Measurements from ENCODE around the gene TMEM18.

TMEM18 gene

GRCh38 chr2:624551-625347 is 52.5 kb downstream of the TMEM18 start:
- H3K56ac ChIP-seq (ENCODE audit: low read length), result no peak overlapping the region
- no peaks in the 10 kb centered on the region for H3K79me2 ChIP-seq (ENCODE audit: control insufficient read depth, insufficient read depth, low read length)
- H3K18ac ChIP-seq (ENCODE audit: low read length), result no peak overlapping the region
- H3K9ac ChIP-seq (ENCODE audit: low read length), result no peak overlapping the region
- H2BK5ac ChIP-seq (ENCODE audit: low read length), result no peak overlapping the region
- WGBS (ENCODE audit: extremely low coverage, insufficient coverage, low lambda C conversion rate), result no CpG with 5 or more reads among the region's 11 CpGs
- no peak overlapping the region for H3K4me3 ChIP-seq (ENCODE audit: low read length)
- no peak overlapping the region for H4K8ac ChIP-seq (ENCODE audit: low read depth, low read length)
- no peaks in the 10 kb centered on the region for H3K36me3 ChIP-seq (ENCODE audit: control insufficient read depth, insufficient read depth, low read length)
- no peak for DNase-seq
- no peak overlapping the region for H2AK5ac ChIP-seq (ENCODE audit: low read length)
- no peaks in the 10 kb centered on the region for H3K79me1 ChIP-seq (ENCODE audit: low read length)
- H3K27me3 ChIP-seq (ENCODE audit: insufficient read depth, low read length, poor library complexity), result no peaks in the 10 kb centered on the region
- H2BK120ac ChIP-seq (ENCODE audit: low read depth, low read length), result no peak overlapping the region
- H3K4me2 ChIP-seq (ENCODE audit: low read length), result no peak overlapping the region
- no peak overlapping the region for H4K5ac ChIP-seq (ENCODE audit: low read length)
- no peak overlapping the region for H3K23ac ChIP-seq (ENCODE audit: low read length)
- no peak overlapping the region for H2BK15ac ChIP-seq (replicated peaks; ENCODE audit: low read depth)
- H3K27ac ChIP-seq (ENCODE audit: low read depth, low read length), result no peak overlapping the region
- no peaks in the 10 kb centered on the region for H3K4me1 ChIP-seq (ENCODE audit: control insufficient read depth, low read depth, low read length)
- no peak overlapping the region for H3K4ac ChIP-seq (ENCODE audit: low read depth, low read length)

GRCh38 chr2:624096-624495 is 53.1 kb downstream of the TMEM18 start:
- no peak overlapping the region for H3K4me3 ChIP-seq (ENCODE audit: low read length)
- H4K8ac ChIP-seq (ENCODE audit: low read depth, low read length), result no peak overlapping the region
- H3K4me2 ChIP-seq (ENCODE audit: low read length), result no peak overlapping the region
- no peaks in the 10 kb centered on the region for H3K79me1 ChIP-seq (ENCODE audit: low read length)
- H3K36me3 ChIP-seq (ENCODE audit: control insufficient read depth, insufficient read depth, low read length), result no peaks in the 10 kb centered on the region
- H3K23ac ChIP-seq (ENCODE audit: low read length), result no peak overlapping the region
- no peak overlapping the region for H2BK120ac ChIP-seq (ENCODE audit: low read depth, low read length)
- H3K4ac ChIP-seq (ENCODE audit: low read depth, low read length), result no peak overlapping the region
- no CpG with 5 or more reads among the region's 10 CpGs for WGBS (ENCODE audit: extremely low coverage, insufficient coverage, low lambda C conversion rate)
- H2BK15ac ChIP-seq (replicated peaks; ENCODE audit: low read depth), result no peak overlapping the region
- no peak overlapping the region for H2BK5ac ChIP-seq (ENCODE audit: low read length)
- H3K27ac ChIP-seq (ENCODE audit: low read depth, low read length), result no peak overlapping the region
- H3K18ac ChIP-seq (ENCODE audit: low read length), result no peak overlapping the region
- no peak overlapping the region for H4K5ac ChIP-seq (ENCODE audit: low read length)
- no peaks in the 10 kb centered on the region for H3K27me3 ChIP-seq (ENCODE audit: insufficient read depth, low read length, poor library complexity)
- H3K9ac ChIP-seq (ENCODE audit: low read length), result no peak overlapping the region
- H3K4me1 ChIP-seq (ENCODE audit: control insufficient read depth, low read depth, low read length), result no peaks in the 10 kb centered on the region
- H2AK5ac ChIP-seq (ENCODE audit: low read length), result no peak overlapping the region
- H3K56ac ChIP-seq (ENCODE audit: low read length), result no peak overlapping the region
- no peaks in the 10 kb centered on the region for H3K79me2 ChIP-seq (ENCODE audit: control insufficient read depth, insufficient read depth, low read length)
- DNase-seq, result no peak

- Histone ChIP-seq H3K36me3 (ENCODE audit: control insufficient read depth, insufficient read depth, low read length) (no peaks in the 10 kb centered on the region), H2BK15ac (replicated peaks; ENCODE audit: low read depth) (no peak overlapping the region), H3K79me1 (ENCODE audit: low read length) (no peaks in the 10 kb centered on the region), H3K4me3 (ENCODE audit: low read length) (no peak overlapping the region), H2AK5ac (ENCODE audit: low read length) (no peak overlapping the region), H3K79me2 (ENCODE audit: control insufficient read depth, insufficient read depth, low read length) (no peaks in the 10 kb centered on the region), H3K27ac (ENCODE audit: low read depth, low read length) (no peak overlapping the region), H3K18ac (ENCODE audit: low read length) (no peak overlapping the region), H3K4ac (ENCODE audit: low read depth, low read length) (no peak overlapping the region), H2BK120ac (ENCODE audit: low read depth, low read length) (no peak overlapping the region), H3K56ac (ENCODE audit: low read length) (no peak overlapping the region), H3K4me2 (ENCODE audit: low read length) (no peak overlapping the region), H2BK5ac (ENCODE audit: low read length) (no peak overlapping the region), H3K9ac (ENCODE audit: low read length) (no peak overlapping the region), H3K27me3 (ENCODE audit: insufficient read depth, low read length, poor library complexity) (no peaks in the 10 kb centered on the region), H3K4me1 (ENCODE audit: control insufficient read depth, low read depth, low read length) (no peaks in the 10 kb centered on the region), H3K23ac (ENCODE audit: low read length) (no peak overlapping the region), H4K8ac (ENCODE audit: low read depth, low read length) (no peak overlapping the region), H4K5ac (ENCODE audit: low read length) (no peak overlapping the region)
- no peak for DNase-seq
- no CpG with 5 or more reads among the region's 13 CpGs for WGBS (ENCODE audit: extremely low coverage, insufficient coverage, low lambda C conversion rate)
These were observed 53.9 kb downstream of the TMEM18 start for GRCh38 chr2:623130-623922.

- Histone ChIP-seq H3K4ac (ENCODE audit: low read depth, low read length) (no peak overlapping the region), H4K8ac (ENCODE audit: low read depth, low read length) (no peak overlapping the region), H3K56ac (ENCODE audit: low read length) (no peak overlapping the region), H3K79me1 (ENCODE audit: low read length) (no peaks in the 10 kb centered on the region), H3K4me3 (ENCODE audit: low read length) (no peak overlapping the region), H2BK5ac (ENCODE audit: low read length) (no peak overlapping the region), H3K27me3 (ENCODE audit: insufficient read depth, low read length, poor library complexity) (no peaks in the 10 kb centered on the region), H2BK15ac (replicated peaks; ENCODE audit: low read depth) (no peak overlapping the region), H3K79me2 (ENCODE audit: control insufficient read depth, insufficient read depth, low read length) (no peaks in the 10 kb centered on the region), H3K9ac (ENCODE audit: low read length) (no peak overlapping the region), H3K18ac (ENCODE audit: low read length) (no peak overlapping the region), H3K36me3 (ENCODE audit: control insufficient read depth, insufficient read depth, low read length) (no peaks in the 10 kb centered on the region), H3K4me2 (ENCODE audit: low read length) (no peak overlapping the region), H2BK120ac (ENCODE audit: low read depth, low read length) (no peak overlapping the region), H3K27ac (ENCODE audit: low read depth, low read length) (no peak overlapping the region), H3K23ac (ENCODE audit: low read length) (no peak overlapping the region), H3K4me1 (ENCODE audit: control insufficient read depth, low read depth, low read length) (no peaks in the 10 kb centered on the region), H2AK5ac (ENCODE audit: low read length) (no peak overlapping the region), H4K5ac (ENCODE audit: low read length) (no peak overlapping the region)
- no peak for DNase-seq
- WGBS (ENCODE audit: extremely low coverage, insufficient coverage, low lambda C conversion rate), result no CpG with 5 or more reads among the region's 10 CpGs
These were observed 54.8 kb downstream of the TMEM18 start for GRCh38 chr2:622357-622756.

- no peak for DNase-seq
- H2BK120ac ChIP-seq (ENCODE audit: low read depth, low read length), result no peak overlapping the region
- H3K36me3 ChIP-seq (ENCODE audit: control insufficient read depth, insufficient read depth, low read length), result no peaks in the 10 kb centered on the region
- no peaks in the 10 kb centered on the region for H3K27me3 ChIP-seq (ENCODE audit: insufficient read depth, low read length, poor library complexity)
- no CpG with 5 or more reads among the region's 45 CpGs for WGBS (ENCODE audit: extremely low coverage, insufficient coverage, low lambda C conversion rate)
- no peak overlapping the region for H3K4ac ChIP-seq (ENCODE audit: low read depth, low read length)
- H3K4me3 ChIP-seq (ENCODE audit: low read length), result no peak overlapping the region
- H2BK15ac ChIP-seq (replicated peaks; ENCODE audit: low read depth), result no peak overlapping the region
- no peaks in the 10 kb centered on the region for H3K4me1 ChIP-seq (ENCODE audit: control insufficient read depth, low read depth, low read length)
- no peak overlapping the region for H3K56ac ChIP-seq (ENCODE audit: low read length)
- no peak overlapping the region for H2AK5ac ChIP-seq (ENCODE audit: low read length)
- no peak overlapping the region for H3K9ac ChIP-seq (ENCODE audit: low read length)
- H3K79me2 ChIP-seq (ENCODE audit: control insufficient read depth, insufficient read depth, low read length), result no peaks in the 10 kb centered on the region
- no peak overlapping the region for H4K5ac ChIP-seq (ENCODE audit: low read length)
- no peak overlapping the region for H2BK5ac ChIP-seq (ENCODE audit: low read length)
- no peak overlapping the region for H3K18ac ChIP-seq (ENCODE audit: low read length)
- no peak overlapping the region for H3K27ac ChIP-seq (ENCODE audit: low read depth, low read length)
- no peak overlapping the region for H4K8ac ChIP-seq (ENCODE audit: low read depth, low read length)
- H3K4me2 ChIP-seq (ENCODE audit: low read length), result no peak overlapping the region
- H3K23ac ChIP-seq (ENCODE audit: low read length), result no peak overlapping the region
- no peaks in the 10 kb centered on the region for H3K79me1 ChIP-seq (ENCODE audit: low read length)
These were observed 55.7 kb downstream of the TMEM18 start for GRCh38 chr2:621303-622099.
